Breast epithelium (tissue), 4 donors: ENCODE measurements around the gene QDPR. TPM values are rescaled to one million over a fixed set of nuclear protein-coding genes. Genes with fewer than 3 reads are reported as not detected.

Experiments
- DNase-seq, 2 donors: peaks; one replicate each; pipeline ENCODE4 v3.0.0-alpha.2; 2019; ENCODE audit warnings: low spot score in 2 of 2
- H3K27ac ChIP-seq, 2 donors: fragments of 200-600 bp; sonication (generic) in 1 of 2; one replicate each; pipeline ENCODE4 v1.5.1; 2016 to 2019; ENCODE audit warnings: mild to moderate bottlenecking in 1 of 2
- H3K27me3 ChIP-seq, 2 donors: fragments of 200-600 bp; sonication (generic) in 1 of 2; one replicate each; pipeline versions ENCODE4 v1.5.1 to v1.6.0; 2017 to 2019; ENCODE audit warnings: control low read depth in 1 of 2, mild to moderate bottlenecking in 1 of 2
- H3K36me3 ChIP-seq: fragments of 200-600 bp; one replicate; pipeline ENCODE4 v1.5.1; 2019
- H3K4me1 ChIP-seq, 2 donors: fragments of 200-600 bp; sonication (generic); one replicate each; pipeline ENCODE4 v1.5.1; 2016 to 2019; ENCODE audit warnings: control low read depth in 1 of 2
- H3K4me3 ChIP-seq, 3 donors: fragments of 200-600 bp; sonication (generic); 1 replicate in 2 of 3; 2 replicates in 1 of 3; pipeline ENCODE4 v1.5.1; 2016 to 2019; ENCODE audit warnings: mild to moderate bottlenecking in 3 of 3, moderate library complexity in 2 of 3
- H3K9me3 ChIP-seq, 2 donors: fragments of 200-600 bp; sonication (generic) in 1 of 2; one replicate each; pipeline ENCODE4 v1.5.1; 2016 to 2019; ENCODE audit warnings: control low read depth in 1 of 2
- POLR2A ChIP-seq: fragments of 450-650 bp; IDR thresholded peaks from one replicate; pipeline ENCODE4 v1.6.1; 2016; ENCODE audit warnings: antibody characterized with exemption, mild to moderate bottlenecking, moderate library complexity
- POLR2AphosphoS5 ChIP-seq, 3 donors: sonication (generic); formaldehyde crosslinking; IDR thresholded peaks; one replicate each; pipeline ENCODE4 v1.6.1; 2017; ENCODE audit warnings: antibody characterized with exemption in 3 of 3
- intact Hi-C: fragments of 100-400 bp; cut with DNase I; formaldehyde crosslinking; loops from one replicate; pipeline ENCODE4 v1.15.1; 2023; ENCODE audit warnings: low total_unique reads
- total RNA-seq, 3 donors: library from RNA; depleted of rRNA; stranded (reverse); fragments of >200 nt; gene quantifications; one replicate each; pipeline ENCODE4 v1.1.0, GENCODE V29; 2016
- TF ChIP-seq, protein P1 (sequence below), 3 donors: fragments of 450-650 bp; IDR thresholded peaks; one replicate each; pipeline ENCODE4 v1.5.1; 2016 to 2017; ENCODE audit warnings: antibody characterized with exemption in 3 of 3, mild to moderate bottlenecking in 3 of 3, moderate library complexity in 3 of 3

Gene QDPR
- total RNA-seq, 3 donors from 2014 or later: 15.1 to 27.4 (median 18.9) TPM

GRCh38 chr4:17557880-17558279, 46.0 kb upstream of the QDPR start:
- DNase-seq: no peak
- Histone ChIP-seq H3K4me3 (no peak overlapping the region), H3K36me3 (no peaks in the 10 kb centered on the region), H3K27ac (no peak overlapping the region), H3K27me3 (peaks cover 0 to 2% of the 10 kb centered on the region in 2 donors), H3K9me3 (no peaks in the 10 kb centered on the region), H3K4me1 (no peaks in the 10 kb centered on the region)
- intact Hi-C loops: no loop called here
- TF ChIP-seq POLR2A: no peak
- no peak for TF ChIP-seq POLR2AphosphoS5 (IDR thresholded peaks at IDR 0.05)
- TF ChIP-seq, protein P1, sequence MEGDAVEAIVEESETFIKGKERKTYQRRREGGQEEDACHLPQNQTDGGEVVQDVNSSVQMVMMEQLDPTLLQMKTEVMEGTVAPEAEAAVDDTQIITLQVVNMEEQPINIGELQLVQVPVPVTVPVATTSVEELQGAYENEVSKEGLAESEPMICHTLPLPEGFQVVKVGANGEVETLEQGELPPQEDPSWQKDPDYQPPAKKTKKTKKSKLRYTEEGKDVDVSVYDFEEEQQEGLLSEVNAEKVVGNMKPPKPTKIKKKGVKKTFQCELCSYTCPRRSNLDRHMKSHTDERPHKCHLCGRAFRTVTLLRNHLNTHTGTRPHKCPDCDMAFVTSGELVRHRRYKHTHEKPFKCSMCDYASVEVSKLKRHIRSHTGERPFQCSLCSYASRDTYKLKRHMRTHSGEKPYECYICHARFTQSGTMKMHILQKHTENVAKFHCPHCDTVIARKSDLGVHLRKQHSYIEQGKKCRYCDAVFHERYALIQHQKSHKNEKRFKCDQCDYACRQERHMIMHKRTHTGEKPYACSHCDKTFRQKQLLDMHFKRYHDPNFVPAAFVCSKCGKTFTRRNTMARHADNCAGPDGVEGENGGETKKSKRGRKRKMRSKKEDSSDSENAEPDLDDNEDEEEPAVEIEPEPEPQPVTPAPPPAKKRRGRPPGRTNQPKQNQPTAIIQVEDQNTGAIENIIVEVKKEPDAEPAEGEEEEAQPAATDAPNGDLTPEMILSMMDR (IDR thresholded peaks at IDR 0.05): no peak

GRCh38 chr4:17556498-17556897, 44.6 kb upstream of the QDPR start:
- Histone ChIP-seq H3K36me3 (no peaks in the 10 kb centered on the region), H3K4me3 (no peak overlapping the region), H3K27me3 (peaks cover 0 to 2% of the 10 kb centered on the region in 2 donors), H3K27ac (no peak overlapping the region), H3K9me3 (no peaks in the 10 kb centered on the region), H3K4me1 (no peaks in the 10 kb centered on the region)
- no peak for DNase-seq
- no peak for TF ChIP-seq POLR2A
- TF ChIP-seq POLR2AphosphoS5 (IDR thresholded peaks at IDR 0.05): no peak
- TF ChIP-seq, protein P1 (IDR thresholded peaks at IDR 0.05): no peak
- intact Hi-C loops: no loop called here

DNA sequence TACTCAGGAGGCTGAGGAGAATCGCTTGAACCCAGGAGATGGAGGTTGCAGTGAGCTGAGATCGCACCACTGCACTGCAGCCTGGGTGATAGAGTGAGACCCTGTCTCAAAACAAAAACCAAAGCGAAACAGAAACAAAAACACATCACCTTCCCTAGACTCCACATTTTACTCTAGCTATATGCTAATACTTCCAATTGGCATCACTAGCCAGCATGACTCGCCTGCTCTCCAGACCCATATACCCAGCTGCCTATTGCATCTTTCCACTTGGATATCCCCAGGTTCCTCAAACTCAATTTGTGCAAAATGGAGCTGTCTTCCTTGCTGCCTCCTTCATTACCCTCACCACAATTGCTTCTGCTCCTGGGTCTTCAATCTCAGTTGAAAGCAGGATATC, 42.7 kb upstream of the QDPR start:
- H3K36me3 ChIP-seq: no peaks in the 10 kb centered on the region
- no peaks in the 10 kb centered on the region for H3K9me3 ChIP-seq
- no peak overlapping the region for H3K27ac ChIP-seq
- no peak overlapping the region for H3K4me3 ChIP-seq
- H3K27me3 ChIP-seq: peaks cover 0 to 2% of the 10 kb centered on the region in 2 donors
- no peak for DNase-seq
- intact Hi-C loops: no loop called here
- H3K4me1 ChIP-seq: no peaks in the 10 kb centered on the region
- TF ChIP-seq POLR2AphosphoS5 (IDR thresholded peaks at IDR 0.05) (no peak), POLR2A (no peak)
- TF ChIP-seq, protein P1 (IDR thresholded peaks at IDR 0.05): no peak

DNA sequence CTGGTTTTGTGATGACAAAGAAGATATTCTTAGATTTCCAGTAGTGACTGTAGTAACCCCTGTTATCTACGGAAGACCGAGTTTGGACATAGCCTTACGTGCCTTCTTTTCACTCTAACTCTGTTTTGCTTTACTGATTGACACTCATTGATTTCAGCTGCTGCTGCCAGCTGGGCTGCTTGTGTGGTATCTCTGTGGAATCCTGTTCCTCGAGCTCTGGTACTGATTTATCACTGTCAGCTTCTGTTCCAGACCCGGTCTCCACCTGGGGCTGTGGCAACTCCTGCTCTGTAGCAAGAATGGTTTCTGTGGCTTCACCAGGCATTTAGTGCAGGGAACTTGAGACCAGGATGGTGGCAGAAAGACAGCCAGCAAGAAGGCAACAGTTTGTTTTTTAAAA, 40.5 kb upstream of the QDPR start:
- Histone ChIP-seq H3K4me1 (no peaks in the 10 kb centered on the region), H3K27me3 (peaks cover 0 to 2% of the 10 kb centered on the region in 2 donors)
- intact Hi-C loops: no loop called here

GRCh38 chr4:17550549-17550948, 38.7 kb upstream of the QDPR start:
- Histone ChIP-seq H3K36me3 (no peaks in the 10 kb centered on the region), H3K4me3 (no peak overlapping the region), H3K27me3 (no peaks in the 10 kb centered on the region), H3K27ac (no peak overlapping the region), H3K4me1 (no peaks in the 10 kb centered on the region), H3K9me3 (no peaks in the 10 kb centered on the region)
- DNase-seq: no peak
- intact Hi-C loops: no loop called here
- no peak for TF ChIP-seq POLR2AphosphoS5 (IDR thresholded peaks at IDR 0.05)
- TF ChIP-seq, protein P1 (IDR thresholded peaks at IDR 0.05): no peak
- TF ChIP-seq POLR2A: no peak

More for the DNA sequence above, 40.5 kb upstream of the QDPR start:
- no peak overlapping the region for H3K27ac ChIP-seq
- no peaks in the 10 kb centered on the region for H3K9me3 ChIP-seq
- no peak for DNase-seq
- TF ChIP-seq POLR2A (no peak), POLR2AphosphoS5 (IDR thresholded peaks at IDR 0.05) (no peak)
- TF ChIP-seq, protein P1 (IDR thresholded peaks at IDR 0.05): no peak
- H3K4me3 ChIP-seq: no peak overlapping the region
- H3K36me3 ChIP-seq: no peaks in the 10 kb centered on the region
